GM18873 (cell line): ENCODE results near the gene EDN1.

Experiments
- ATAC-seq: cut with Tn5 transposase; IDR thresholded peaks from one replicate; pipeline ENCODE4 v1.9.1; 2021; ENCODE audit warnings: mild to moderate bottlenecking, moderate library complexity, moderate number of reproducible peaks; ENCODE audit not compliant: unreplicated experiment, low FRiP score

EDN1 gene

GRCh38 chr6:12293235-12293930 is 3.2 kb downstream of the EDN1 start:
- no peak for ATAC-seq

GRCh38 chr6:12293931-12294807 is 4.0 kb downstream of the EDN1 start:
- ATAC-seq = no peak

GRCh38 chr6:12294851-12295536 is 4.8 kb downstream of the EDN1 start:
- ATAC-seq = no peak

GRCh38 chr6:12295558-12296254 is 5.5 kb downstream of the EDN1 start:
- ATAC-seq = no peak

GRCh38 chr6:12296255-12296573 is 6.1 kb downstream of the EDN1 start:
- no peak for ATAC-seq

- no peak for ATAC-seq
Measured at GRCh38 chr6:12296604-12297003, 6.4 kb downstream of the EDN1 start.

GRCh38 chr6:12297363-12298016 is 7.3 kb downstream of the EDN1 start:
- no peak for ATAC-seq

GRCh38 chr6:12298017-12298978 is 8.1 kb downstream of the EDN1 start:
- ATAC-seq = no peak

- ATAC-seq = no peak
Measured at GRCh38 chr6:12298995-12299394, 8.8 kb downstream of the EDN1 start.

- ATAC-seq = no peak
Measured at GRCh38 chr6:12301018-12301417, 10.9 kb downstream of the EDN1 start.

GRCh38 chr6:12304487-12304886 is 14.3 kb downstream of the EDN1 start:
- no peak for ATAC-seq

- ATAC-seq = no peak
Measured at GRCh38 chr6:12309070-12309469, 18.9 kb downstream of the EDN1 start.

GRCh38 chr6:12311106-12311505 is 20.9 kb downstream of the EDN1 start:
- ATAC-seq = no peak

- no peak for ATAC-seq
Measured at GRCh38 chr6:12312736-12313135, 22.6 kb downstream of the EDN1 start.

GRCh38 chr6:12313306-12313991 is 23.3 kb downstream of the EDN1 start:
- no peak for ATAC-seq

- no peak for ATAC-seq
Measured at GRCh38 chr6:12313992-12314589, 23.9 kb downstream of the EDN1 start.

- no peak for ATAC-seq
Measured at GRCh38 chr6:12314751-12315150, 24.6 kb downstream of the EDN1 start.
